Liver (tissue), 9 donors: Measurements from ENCODE around the gene PRR5L. TPM values are rescaled to one million over a fixed set of nuclear protein-coding genes. Genes with fewer than 3 reads are reported as not detected.

Experiments
- DNase-seq: peaks from one replicate; pipeline ENCODE4 v3.0.0-alpha.2; 2017; ENCODE audit warnings: low spot score
- H3K27ac ChIP-seq, 2 donors: one replicate each; pipeline ENCODE4 v1.7.0; 2013; ENCODE audit warnings: inconsistent platforms in 2 of 2, low read length in 2 of 2, control low read depth in 1 of 2, low read depth in 1 of 2, mild to moderate bottlenecking in 1 of 2
- H3K27me3 ChIP-seq, 4 donors: one replicate each; pipeline versions ENCODE4 v1.6.1 to v1.7.0; 2013; ENCODE audit warnings: low read length in 3 of 4, inconsistent platforms in 1 of 4, mild to moderate bottlenecking in 1 of 4, moderate library complexity in 1 of 4; ENCODE audit not compliant: control insufficient read depth in 4 of 4, insufficient read depth in 4 of 4
- H3K36me3 ChIP-seq, 4 donors: one replicate each; pipeline versions ENCODE4 v1.6.1 to v1.7.0; 2013; ENCODE audit warnings: low read length in 3 of 4, mild to moderate bottlenecking in 3 of 4, low read depth in 1 of 4, moderate library complexity in 1 of 4; ENCODE audit not compliant: control insufficient read depth in 4 of 4, insufficient read depth in 3 of 4
- H3K4me1 ChIP-seq, 4 donors: one replicate each; pipeline versions ENCODE4 v1.6.1 to v1.7.0; 2013; ENCODE audit warnings: low read length in 3 of 4, mild to moderate bottlenecking in 3 of 4, moderate library complexity in 1 of 4; ENCODE audit not compliant: control insufficient read depth in 4 of 4, insufficient read depth in 4 of 4
- H3K4me3 ChIP-seq, 3 donors: one replicate each; pipeline versions ENCODE4 v1.6.1 to v1.7.0; 2013; ENCODE audit warnings: low read length in 3 of 3, control low read depth in 1 of 3, low read depth in 1 of 3, mild to moderate bottlenecking in 1 of 3
- H3K9ac ChIP-seq, 2 donors: one replicate each; pipeline ENCODE4 v1.7.0; 2013; ENCODE audit warnings: low read length in 2 of 2, mild to moderate bottlenecking in 2 of 2, moderate library complexity in 2 of 2, control low read depth in 1 of 2, low read depth in 1 of 2
- H3K9me3 ChIP-seq, 4 donors: one replicate each; pipeline versions ENCODE4 v1.6.1 to v1.7.0; 2013; ENCODE audit warnings: low read length in 3 of 4; ENCODE audit not compliant: control insufficient read depth in 4 of 4
- ATF3 ChIP-seq: IDR thresholded peaks from 2 replicates; pipeline ENCODE4 v1.6.1; 2016; ENCODE audit warnings: antibody characterized with exemption
- FOXA1 ChIP-seq: IDR thresholded peaks from 2 replicates; pipeline ENCODE4 v1.6.1; 2016; ENCODE audit warnings: antibody characterized with exemption
- HNF4G ChIP-seq: IDR thresholded peaks from 2 replicates; pipeline ENCODE4 v1.6.1; 2016; ENCODE audit warnings: antibody characterized with exemption
- MAX ChIP-seq: IDR thresholded peaks from 2 replicates; pipeline ENCODE4 v1.6.1; 2016; ENCODE audit warnings: antibody characterized with exemption
- NR2F2 ChIP-seq: IDR thresholded peaks from 2 replicates; pipeline ENCODE4 v1.6.1; 2016; ENCODE audit warnings: antibody characterized with exemption
- RAD21 ChIP-seq, 2 donors: IDR thresholded peaks; 2 replicates each; pipeline ENCODE4 v1.6.1; 2016; ENCODE audit warnings: antibody characterized with exemption in 2 of 2, mild to moderate bottlenecking in 2 of 2
- REST ChIP-seq: IDR thresholded peaks from 2 replicates; pipeline ENCODE4 v1.6.1; 2016; ENCODE audit warnings: antibody characterized with exemption, mild to moderate bottlenecking
- RXRA ChIP-seq, 2 donors: IDR thresholded peaks; 2 replicates each; pipeline ENCODE4 v1.6.1; 2017 to 2018; ENCODE audit warnings: antibody characterized with exemption in 2 of 2, mild to moderate bottlenecking in 1 of 2
- SP1 ChIP-seq: IDR thresholded peaks from 2 replicates; pipeline ENCODE4 v1.6.1; 2018; ENCODE audit warnings: antibody characterized with exemption, mild to moderate bottlenecking
- TAF1 ChIP-seq: conservative IDR thresholded peaks from 2 replicates; pipeline ENCODE4 v1.6.1; 2016; ENCODE audit warnings: antibody characterized with exemption, mild to moderate bottlenecking
- ZBTB33 ChIP-seq: IDR thresholded peaks from 2 replicates; pipeline ENCODE4 v1.6.1; 2016; ENCODE audit warnings: antibody characterized with exemption
- WGBS: extraction: QIAGEN DNeasy Blood & Tissue Kit; methylation state at CpG from one replicate; pipeline ENCODE4 v1.1.7; 2013; 5-methylcytosine and 5-hydroxymethylcytosine counted together
- polyA plus RNA-seq, 2 donors: library from polyadenylated mRNA; stranded (reverse) in 1 of 2; unstranded in 1 of 2; fragments of 200-250 nt in 1 of 2; fragments of >200 nt in 1 of 2; fragmentation: Nextera tagmentation in 1 of 2; extraction: Ambion mirVana in 1 of 2; gene quantifications; one replicate each; pipeline versions ENCODE4 v1.2.1 to v1.2.3, GENCODE V29; 2013 to 2015
- total RNA-seq, 2 donors: library from RNA; depleted of rRNA; stranded (reverse); fragments of >200 nt; gene quantifications; one replicate each; pipeline ENCODE4 v1.2.3, GENCODE V29; 2014
- donor health status: healthy.
- donor health status: healthy.
- donor health status: healthy.
- donor health status: healthy.
- donor health status: healthy.

The PRR5L gene
- total and polyA plus RNA-seq, 4 donors: 1.2 to 8.5 (median 4.5) TPM

GRCh38 chr11:36372101-36372771 is 76.1 kb downstream of the PRR5L start:
- H3K4me1 ChIP-seq: peaks cover under 1 to 11% (median 5%) of the 10 kb centered on the region in 4 donors
- 81% methylated on average over 6 of the region's 6 CpGs for WGBS
- H3K9me3 ChIP-seq: no peaks in the 10 kb centered on the region

GRCh38 chr11:36373016-36374010 is 77.2 kb downstream of the PRR5L start:
- Histone ChIP-seq H3K27ac (no peak overlapping the region), H3K36me3 (no peaks in the 10 kb centered on the region), H3K27me3 (peaks cover 0 to 3% (median 1%) of the 10 kb centered on the region in 4 donors), H3K9ac (no peak overlapping the region), H3K9me3 (no peaks in the 10 kb centered on the region), H3K4me1 (peaks cover 2 to 15% (median 7%) of the 10 kb centered on the region in 4 donors), H3K4me3 (no peak overlapping the region)
- TF ChIP-seq ZBTB33 (no peak), SP1 (no peak)
- 64% methylated on average over 6 of the region's 6 CpGs for WGBS
- DNase-seq: no peak

More at GRCh38 chr11:36372101-36372771, 76.1 kb downstream of the PRR5L start:
- H3K27ac ChIP-seq: no peak overlapping the region
- TF ChIP-seq ZBTB33 (no peak), ATF3 (no peak), SP1 (no peak), NR2F2 (no peak), HNF4G (no peak), FOXA1 (no peak)
- DNase-seq: no peak
- peaks cover 0 to 3% (median 1%) of the 10 kb centered on the region in 4 donors for H3K27me3 ChIP-seq
- H3K4me3 ChIP-seq: no peak overlapping the region
- no peak overlapping the region for H3K9ac ChIP-seq
- H3K36me3 ChIP-seq: no peaks in the 10 kb centered on the region

- Histone ChIP-seq H3K36me3 (no peaks in the 10 kb centered on the region), H3K9ac (no peak overlapping the region), H3K27me3 (peaks cover 0 to 3% (median 1%) of the 10 kb centered on the region in 4 donors), H3K27ac (no peak overlapping the region), H3K4me3 (no peak overlapping the region), H3K4me1 (peaks cover 2 to 15% (median 7%) of the 10 kb centered on the region in 4 donors), H3K9me3 (no peaks in the 10 kb centered on the region)
- WGBS: 63% methylated on average over 4 of the region's 4 CpGs
- no peak for DNase-seq
- no peak for TF ChIP-seq MAX
- TF ChIP-seq HNF4G: no peak
- no peak for TF ChIP-seq REST
- no peak for TF ChIP-seq RAD21 (IDR thresholded peaks at IDR 0.05)
- TF ChIP-seq TAF1: no peak
- no peak for TF ChIP-seq ZBTB33
- TF ChIP-seq RXRA (IDR thresholded peaks at IDR 0.05): no peak
- TF ChIP-seq FOXA1: no peak
Measured at GRCh38 chr11:36374726-36375125, 78.6 kb downstream of the PRR5L start.
